Epithelial cell of esophagus (primary cell): ENCODE data around the gene UROC1.

ENCODE experiments used
- DNase-seq: peaks from one replicate; pipeline ENCODE4 v3.0.0; 2010; ENCODE audit warnings: low read depth
- H3K4me3 ChIP-seq: 2 replicates; pipeline ENCODE4 v1.5.1; 2011; ENCODE audit warnings: mild to moderate bottlenecking, low read length, control low read depth
- TF ChIP-seq, protein P1 (sequence below): IDR thresholded peaks from 2 replicates; pipeline ENCODE4 v1.5.1; 2011; ENCODE audit warnings: low read depth, mild to moderate bottlenecking, low read length, control low read depth, inconsistent platforms; ENCODE audit not compliant: insufficient read depth; ENCODE audit errors: missing control alignments

The UROC1 gene

DNA sequence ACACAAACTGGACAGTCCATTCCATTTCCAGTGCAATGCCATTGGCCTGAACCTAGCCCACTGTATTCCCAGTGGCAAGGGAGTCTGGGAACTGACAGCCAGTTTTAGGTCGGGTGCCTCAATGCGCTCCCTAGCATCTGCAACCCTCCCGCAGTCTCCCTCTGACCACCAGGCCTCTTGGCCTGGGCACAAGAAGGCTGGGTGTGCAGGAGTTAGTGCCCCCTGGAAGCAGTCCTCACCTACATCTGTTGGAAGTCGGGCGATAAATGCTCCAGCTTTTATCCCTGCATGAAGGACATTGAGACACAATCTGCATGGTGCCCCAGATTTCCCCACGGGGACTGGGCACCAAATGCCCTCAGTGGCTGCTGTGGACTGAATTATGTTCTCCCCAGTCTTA is 28.4 kb upstream of the UROC1 start:
- H3K4me3 ChIP-seq, result no peak overlapping the region
- TF ChIP-seq, protein P1, sequence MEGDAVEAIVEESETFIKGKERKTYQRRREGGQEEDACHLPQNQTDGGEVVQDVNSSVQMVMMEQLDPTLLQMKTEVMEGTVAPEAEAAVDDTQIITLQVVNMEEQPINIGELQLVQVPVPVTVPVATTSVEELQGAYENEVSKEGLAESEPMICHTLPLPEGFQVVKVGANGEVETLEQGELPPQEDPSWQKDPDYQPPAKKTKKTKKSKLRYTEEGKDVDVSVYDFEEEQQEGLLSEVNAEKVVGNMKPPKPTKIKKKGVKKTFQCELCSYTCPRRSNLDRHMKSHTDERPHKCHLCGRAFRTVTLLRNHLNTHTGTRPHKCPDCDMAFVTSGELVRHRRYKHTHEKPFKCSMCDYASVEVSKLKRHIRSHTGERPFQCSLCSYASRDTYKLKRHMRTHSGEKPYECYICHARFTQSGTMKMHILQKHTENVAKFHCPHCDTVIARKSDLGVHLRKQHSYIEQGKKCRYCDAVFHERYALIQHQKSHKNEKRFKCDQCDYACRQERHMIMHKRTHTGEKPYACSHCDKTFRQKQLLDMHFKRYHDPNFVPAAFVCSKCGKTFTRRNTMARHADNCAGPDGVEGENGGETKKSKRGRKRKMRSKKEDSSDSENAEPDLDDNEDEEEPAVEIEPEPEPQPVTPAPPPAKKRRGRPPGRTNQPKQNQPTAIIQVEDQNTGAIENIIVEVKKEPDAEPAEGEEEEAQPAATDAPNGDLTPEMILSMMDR, result no peak
- no peak for DNase-seq

GRCh38 chr3:126545544-126545943 is 28.0 kb upstream of the UROC1 start:
- no peak for DNase-seq
- TF ChIP-seq, protein P1, result no peak
- H3K4me3 ChIP-seq, result no peak overlapping the region

GRCh38 chr3:126544596-126545281 is 27.2 kb upstream of the UROC1 start:
- TF ChIP-seq, protein P1, result no peak
- H3K4me3 ChIP-seq, result no peak overlapping the region
- DNase-seq, result no peak

GRCh38 chr3:126543457-126544061 is 26.0 kb upstream of the UROC1 start:
- DNase-seq, result no peak
- TF ChIP-seq, protein P1, result no peak
- no peak overlapping the region for H3K4me3 ChIP-seq

DNA sequence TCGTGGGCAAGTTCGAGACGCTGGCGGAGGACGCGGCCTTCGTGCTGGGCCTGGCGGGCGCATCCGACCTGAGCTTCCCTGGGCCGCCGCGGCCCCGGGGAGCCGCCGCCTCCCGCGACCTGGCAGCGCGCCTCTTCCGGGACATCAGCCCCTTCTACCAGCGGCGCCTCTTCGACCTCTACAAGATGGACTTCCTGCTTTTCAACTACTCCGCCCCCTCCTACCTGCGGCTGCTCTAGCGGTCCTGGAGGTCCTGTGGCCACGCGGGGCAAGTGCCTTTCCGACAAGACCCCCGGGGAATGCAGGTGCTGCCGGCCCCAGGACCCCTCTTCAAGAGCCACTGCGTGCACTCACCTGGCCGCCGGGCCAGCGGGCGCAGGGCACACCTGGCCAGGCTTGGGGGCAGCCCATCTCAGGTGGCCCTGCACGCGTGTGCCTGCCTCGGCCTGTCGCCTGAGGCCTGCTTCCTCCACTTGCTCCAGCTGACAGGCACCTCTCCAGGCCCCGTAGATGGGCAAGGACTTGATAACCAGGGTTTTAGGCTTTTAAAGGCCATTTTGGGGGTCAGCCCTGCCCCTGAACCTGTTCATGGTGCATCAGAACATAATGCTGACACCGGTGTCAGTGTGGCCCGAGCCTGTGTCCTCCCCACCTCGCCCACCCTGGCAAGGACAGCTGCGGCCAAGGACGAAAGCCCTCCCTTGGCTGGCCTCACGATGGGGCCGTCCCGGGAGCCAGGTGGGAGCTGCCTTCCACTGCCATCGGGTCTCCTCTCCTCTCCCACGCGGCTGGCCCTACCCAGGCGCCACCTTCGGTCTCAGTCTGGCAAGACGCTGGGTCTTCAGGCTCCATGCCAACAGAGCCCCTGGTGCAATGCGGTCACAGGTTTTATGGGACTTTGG is 25.0 kb upstream of the UROC1 start:
- TF ChIP-seq, protein P1, result no peak
- H3K4me3 ChIP-seq, result no peak overlapping the region
- DNase-seq, result no peak

- TF ChIP-seq, protein P1, result no peak
- no peak overlapping the region for H3K4me3 ChIP-seq
- DNase-seq, result no peak
Observed at GRCh38 chr3:126541628-126542339, 24.2 kb upstream of the UROC1 start.
